ENCODE measurements around the gene BIRC5. TPM values are rescaled to one million over a fixed set of nuclear protein-coding genes. Genes with fewer than 3 reads are reported as not detected.

Gene BIRC5
- total RNA-seq, 1 experiment from 2014 or later = 140 TPM

DNA sequence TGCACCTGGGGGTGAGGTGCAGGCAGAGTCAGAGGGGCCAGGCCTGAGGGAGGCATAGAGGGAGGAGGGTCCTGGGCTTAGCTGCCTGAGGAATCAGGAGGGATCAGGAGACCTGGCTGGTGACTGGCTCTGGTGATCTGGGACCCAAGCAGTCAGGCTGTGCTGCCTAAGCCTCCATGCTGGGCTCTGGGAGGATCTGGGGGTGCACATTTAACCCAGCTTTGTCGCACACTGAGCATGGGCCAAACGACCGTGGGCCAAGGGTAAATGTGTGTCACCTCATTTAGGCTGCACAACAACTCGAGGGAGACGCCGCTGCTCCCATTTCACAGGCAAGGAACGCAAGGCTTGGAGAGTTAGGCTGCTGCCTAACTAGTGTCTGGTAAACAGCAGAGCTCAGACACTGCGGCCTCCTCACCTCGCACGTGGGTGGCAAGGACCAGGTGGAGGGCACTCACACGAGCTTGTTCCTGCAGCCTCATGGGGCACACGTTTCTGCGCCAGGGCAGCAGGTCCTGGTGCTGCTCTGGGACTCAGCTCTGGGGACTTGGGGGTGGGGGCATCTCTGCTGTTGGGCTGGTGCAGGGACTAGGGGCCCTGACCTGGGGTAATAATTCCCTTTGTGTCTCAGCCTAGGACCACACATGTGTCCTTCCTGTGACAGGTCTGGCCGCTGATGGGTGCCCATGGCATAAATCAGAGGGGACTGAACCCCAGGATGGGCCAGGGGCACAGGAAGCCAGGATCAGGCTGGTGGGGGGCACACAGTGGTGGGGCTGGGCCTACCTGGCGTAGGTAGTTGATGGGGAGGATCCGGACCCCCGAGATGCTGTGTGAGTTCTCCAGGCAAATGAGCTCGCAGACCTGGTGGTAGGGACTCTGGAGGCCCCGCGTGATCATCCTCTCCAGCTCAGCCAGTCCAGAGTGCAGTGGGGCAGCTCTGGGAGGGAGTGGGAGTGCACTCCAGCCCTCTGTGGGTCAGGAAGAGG, 36.1 kb downstream of the BIRC5 start:
- CTCF ChIA-PET = interaction anchor here (0.9 to 3.0 kb wide), 35 partner anchors 9 to 707 kb away, joined by 3 to 61 read pairs (median 6); partner anchors contain the start of genes AFMID and TK1
- Histone ChIP-seq H3K36me3 (ENCODE audit: control insufficient read depth in 1 of 2, insufficient read depth in 2 of 2, low read length in 2 of 2) (no peaks in the 10 kb centered on the region), H3K27ac (ENCODE audit: low read depth, low read length) (no peak overlapping the region), H3K79me2 (ENCODE audit: insufficient read depth, low read length) (no peaks in the 10 kb centered on the region), H3K9me2 (ENCODE audit: insufficient read depth) (no peaks in the 10 kb centered on the region), H3K4me1 (ENCODE audit: control insufficient read depth in 1 of 2, insufficient read depth in 2 of 2, low read length in 2 of 2) (peaks cover 5 to 14% of the 10 kb centered on the region in 2 experiments), H3K9ac (ENCODE audit: low read length) (no peak overlapping the region), H3K4me3 (replicated peaks in 1 of 2; ENCODE audit: low read depth in 1 of 2, low read length in 2 of 2) (no peak overlapping the region), H3K9me3 (ENCODE audit: control insufficient read depth in 1 of 2, insufficient read depth in 1 of 2, low read depth in 1 of 2, low read length in 2 of 2) (no peaks in the 10 kb centered on the region), H3K27me3 (ENCODE audit: insufficient read depth, low read length) (no peaks in the 10 kb centered on the region), H4K20me1 (ENCODE audit: insufficient read depth) (no peaks in the 10 kb centered on the region), H2AFZ (ENCODE audit: low read depth, low read length, poor library complexity, severe bottlenecking) (no peak overlapping the region), H3K4me2 (ENCODE audit: low read length) (no peak overlapping the region)
- ATAC-seq (no peak), DNase-seq (ENCODE audit: low read depth, low spot score) (no peak)
- BruUV-seq (replicated peaks) = no TSS peak
- POLR2A ChIA-PET = interaction anchor here (1.1 to 1.3 kb wide), 4 partner anchors 23 to 165 kb away, joined by 3 to 6 read pairs (median 3); partner anchors contain the start of genes AFMID and TK1
- TF ChIP-seq ATF3 (IDR thresholded peaks at IDR 0.05) (no peak), CEBPB (IDR thresholded peaks at IDR 0.05; ENCODE audit: low read depth) (no peak), SRF (IDR thresholded peaks at IDR 0.05; ENCODE audit: low read depth) (no peak), CTCF (IDR thresholded peaks at IDR 0.05 in 2 of 3, conservative IDR thresholded peaks at IDR 0.05 in 1 of 3; ENCODE audit: borderline replicate concordance in 1 of 3, insufficient read depth in 1 of 3, low read depth in 2 of 3, low read length in 2 of 3) (no peak), EZH2phosphoT487 (IDR thresholded peaks at IDR 0.05; ENCODE audit: borderline replicate concordance) (no peak), ZNF274 (IDR thresholded peaks at IDR 0.05; ENCODE audit: low read depth, low read length) (no peak)
- RAD21 ChIA-PET (ENCODE audit: low non-redundant PET in 1 of 2, low total read pairs in 2 of 2, uncharacterized antibody in 2 of 2, unreplicated experiment in 2 of 2) = interaction anchor here (1.0 to 2.3 kb wide), 11 partner anchors 65 to 231 kb away, joined by 3 to 12 read pairs (median 5); partner anchors contain the start of gene TMC8 (in 1 of the 2)
- intact Hi-C loops (cut with micrococcal nuclease) = loop anchor here (2.0 to 5.0 kb wide), 2 partner anchors 111 to 123 kb away; partner anchors contain the start of genes SOCS3 and TMC6

Measured in HCT116 (cell line).